HepG2 (cell line): ENCODE results near the gene FOXN3. TPM values are rescaled to one million over a fixed set of nuclear protein-coding genes. Genes with fewer than 3 reads are reported as not detected.

Experiments
- ATAC-seq: fragments of 200-7000 bp; cut with Tn5 transposase; 3 replicates; pipeline ENCODE4 v1.9.1; 2020; ENCODE audit warnings: mild to moderate bottlenecking, moderate library complexity
- BruUV-seq: library from RNA; stranded (reverse); fragments of 400-500 nt; replicated peaks from 2 replicates; lab custom pipeline; 2021; lab: Mats Ljungman, UMichigan
- CTCF ChIA-PET: fragments of 300-600 bp; formaldehyde crosslinking; extraction: SDS; loops from one replicate; lab custom pipeline; 2021; ENCODE audit warnings: low total read pairs, inconsistent platforms, low intra/inter-chr PET ratio; lab: Yijun Ruan, JAX
- POLR2A ChIA-PET: fragments of 350-600 bp; sonication (Branson Sonifier 250); formaldehyde crosslinking; loops from one replicate; lab custom pipeline; 2020; ENCODE audit warnings: antibody characterized with exemption, inconsistent platforms; lab: Yijun Ruan, JAX
- DNase-seq: peaks from one replicate; pipeline ENCODE4 v3.0.0-alpha.2; 2015; ENCODE audit warnings: low spot score
- FAIRE-seq: peaks from 3 replicates; lab custom pipeline; 2011; peaks lifted over from hg19 to GRCh38; lab: Jason Lieb, UNC
- H2AFZ ChIP-seq: one replicate; pipeline ENCODE4 v1.6.1; 2011; ENCODE audit warnings: low read length, inconsistent platforms
- H3K27ac ChIP-seq: fragments of 300-600 bp; 3 replicates; pipeline ENCODE4 v1.8.0; 2011; ENCODE audit warnings: mixed run types, mild to moderate bottlenecking, mixed read lengths, low read length, inconsistent platforms; ENCODE audit not compliant: insufficient read depth; ENCODE audit errors: extremely low read length
- H3K27me3 ChIP-seq, 2 experiments: fragments of 200-600 bp in 1 of 2; 2 replicates in 1 of 2; 3 replicates in 1 of 2; pipeline versions ENCODE4 v1.6.0 to v1.8.0; 2011; ENCODE audit warnings: low read length in 2 of 2, mild to moderate bottlenecking in 2 of 2, moderate library complexity in 2 of 2, inconsistent platforms in 1 of 2; ENCODE audit not compliant: insufficient read depth in 2 of 2, control insufficient read depth in 1 of 2
- H3K36me3 ChIP-seq, 2 experiments: fragments of 200-600 bp in 1 of 2; replicated peaks in 1 of 2; 2 replicates in 1 of 2; 3 replicates in 1 of 2; pipeline versions ENCODE4 v1.5.1 to v1.8.0; 2011; ENCODE audit warnings: low read length in 2 of 2, inconsistent platforms in 1 of 2; ENCODE audit not compliant: insufficient read depth in 2 of 2, control insufficient read depth in 1 of 2
- H3K4me1 ChIP-seq: 2 replicates; pipeline ENCODE4 v1.5.1; 2012; ENCODE audit warnings: low read length, inconsistent platforms; ENCODE audit not compliant: insufficient read depth
- H3K4me2 ChIP-seq: 2 replicates; pipeline ENCODE4 v1.6.0; 2011; ENCODE audit warnings: low read depth, low read length, inconsistent platforms
- H3K4me3 ChIP-seq, 3 experiments: fragments of 200-600 bp in 1 of 3; sonication (generic), shearing (Covaris generic) in 1 of 3; replicated peaks in 1 of 3; 2 replicates each; pipeline ENCODE4 v1.5.1; 2011 to 2016; ENCODE audit warnings: low read length in 3 of 3, inconsistent platforms in 2 of 3, low read depth in 2 of 3, mild to moderate bottlenecking in 2 of 3, control low read depth in 1 of 3, mixed read lengths in 1 of 3; ENCODE audit not compliant: insufficient read depth in 1 of 3
- H3K79me2 ChIP-seq: one replicate; pipeline ENCODE4 v1.6.1; 2011; ENCODE audit warnings: low read length, inconsistent platforms; ENCODE audit not compliant: insufficient read depth
- H3K9ac ChIP-seq: 2 replicates; pipeline ENCODE4 v1.6.0; 2011; ENCODE audit warnings: mild to moderate bottlenecking, low read depth, low read length, inconsistent platforms; ENCODE audit not compliant: insufficient read depth
- H3K9me3 ChIP-seq: 2 replicates; pipeline ENCODE4 v1.5.1; 2012; ENCODE audit warnings: mild to moderate bottlenecking, low read length
- H4K20me1 ChIP-seq: 2 replicates; pipeline ENCODE4 v1.6.0; 2011; ENCODE audit warnings: inconsistent platforms, mild to moderate bottlenecking, low read length, moderate library complexity; ENCODE audit not compliant: insufficient read depth
- ADNP ChIP-seq: sonication (generic); formaldehyde crosslinking; IDR thresholded peaks from 2 replicates; pipeline ENCODE4 v1.4.0; 2020; ENCODE audit warnings: missing genetic modification reagents
- EHMT2 ChIP-seq: fragments of 200-600 bp; sonication (generic); IDR thresholded peaks from 2 replicates; pipeline ENCODE4 v1.7.0; 2017; ENCODE audit warnings: antibody characterized with exemption, low read depth, low read length, borderline replicate concordance
- MAF1 ChIP-seq: sonication (generic); formaldehyde crosslinking; IDR thresholded peaks from 2 replicates; pipeline ENCODE4 v1.5.0; 2020; ENCODE audit warnings: missing genetic modification reagents, borderline replicate concordance
- SRSF1 ChIP-seq: fragments of 200-400 bp; formaldehyde crosslinking; optimal IDR thresholded peaks from 2 replicates; pipeline ENCODE3; 2017; ENCODE audit warnings: mild to moderate bottlenecking, low read depth, low read length, moderate library complexity
- WIZ ChIP-seq: sonication (generic); formaldehyde crosslinking; IDR thresholded peaks from 2 replicates; pipeline ENCODE4 v1.5.1; 2020; ENCODE audit warnings: mild to moderate bottlenecking, missing genetic modification reagents
- ZHX1 ChIP-seq: sonication (generic); formaldehyde crosslinking; IDR thresholded peaks from 2 replicates; pipeline ENCODE4 v1.8.1; 2022; ENCODE audit warnings: low read depth, mild to moderate bottlenecking, missing genetic modification reagents
- ZIK1 ChIP-seq: sonication (generic); formaldehyde crosslinking; IDR thresholded peaks from 2 replicates; pipeline ENCODE4 v1.5.0; 2020; ENCODE audit warnings: mild to moderate bottlenecking, low read depth, missing genetic modification reagents, borderline replicate concordance
- ZNF121 ChIP-seq: sonication (generic); formaldehyde crosslinking; IDR thresholded peaks from 2 replicates; pipeline ENCODE4 v1.5.0; 2020; ENCODE audit warnings: mild to moderate bottlenecking, missing genetic modification reagents
- ZNF446 ChIP-seq: sonication (generic); formaldehyde crosslinking; IDR thresholded peaks from 2 replicates; pipeline ENCODE4 v1.5.0; 2020; ENCODE audit warnings: mild to moderate bottlenecking, missing genetic modification reagents
- ZNF605 ChIP-seq: sonication (generic); formaldehyde crosslinking; IDR thresholded peaks from 2 replicates; pipeline ENCODE4 v1.8.0; 2022; ENCODE audit warnings: mild to moderate bottlenecking, missing genetic modification reagents
- ZNF720 ChIP-seq: sonication (generic); formaldehyde crosslinking; IDR thresholded peaks from 2 replicates; pipeline ENCODE4 v1.4.0; 2020; ENCODE audit warnings: missing genetic modification reagents
- ZNF775 ChIP-seq: sonication (generic); formaldehyde crosslinking; IDR thresholded peaks from 2 replicates; pipeline ENCODE4 v1.4.0; 2020; ENCODE audit warnings: missing genetic modification reagents, mild to moderate bottlenecking, moderate library complexity, borderline replicate concordance
- ZSCAN20 ChIP-seq: sonication (generic); formaldehyde crosslinking; IDR thresholded peaks from 2 replicates; pipeline ENCODE4 v1.4.0; 2020; ENCODE audit warnings: missing genetic modification reagents, mild to moderate bottlenecking, borderline replicate concordance
- WGBS: methylation state at CpG from one replicate; pipeline ENCODE4 v1.1.6; 2017; ENCODE audit warnings: low lambda C conversion rate; 5-methylcytosine and 5-hydroxymethylcytosine counted together
- in situ Hi-C: cut with HindIII; loops from 2 replicates; pipeline ENCODE4 v1.10.0; 2017; ENCODE audit warnings: low pct_unique_long_range_greater_than_20kb; ENCODE audit not compliant: extremely low pct_ligation_motif_present
- intact Hi-C: fragments of 100-400 bp; cut with micrococcal nuclease; formaldehyde crosslinking; loops from one replicate; pipeline ENCODE4 v1.10.0; 2022; ENCODE audit not compliant: unreplicated experiment
- polyA plus RNA-seq, 8 experiments: library from polyadenylated mRNA; depleted of rRNA in 3 of 8; stranded (reverse) in 7 of 8; unstranded in 1 of 8; fragments of >200 nt; fragmentation: Illumina TruSeq in 4 of 8; extraction: Trizol in 4 of 8; gene quantifications; 2 replicates each; pipeline versions ENCODE4 v1.2.1 to v1.2.3, GENCODE V29; 2011 to 2016; ENCODE audit warnings: low read depth in 4 of 8, missing spikeins in 1 of 8, mixed read lengths in 1 of 8; ENCODE audit not compliant: insufficient read depth in 1 of 8
- total RNA-seq, 5 experiments: library from RNA; depleted of rRNA; stranded (reverse); fragments of >200 nt; fragmentation: Illumina TruSeq; extraction: Trizol; gene quantifications; 2 replicates each; pipeline ENCODE4 v1.2.3, GENCODE V29; 2016; ENCODE audit warnings: low read depth in 1 of 5
- TF ChIP-seq, protein P1 (sequence below): sonication (generic); formaldehyde crosslinking; IDR thresholded peaks from 2 replicates; pipeline ENCODE4 v1.4.0; 2020; ENCODE audit warnings: missing genetic modification reagents, borderline replicate concordance
- TF ChIP-seq, protein P2 (sequence below): IDR thresholded peaks from 2 replicates; pipeline ENCODE4 v1.6.1; 2016; ENCODE audit warnings: low read depth, borderline replicate concordance
- TF ChIP-seq, protein P3 (sequence below): sonication (generic); formaldehyde crosslinking; IDR thresholded peaks from 2 replicates; pipeline ENCODE4 v1.5.0; 2020; ENCODE audit warnings: mild to moderate bottlenecking, missing genetic modification reagents, borderline replicate concordance

The FOXN3 gene
- total and polyA plus RNA-seq, 2 of the 13 experiments (the other 11 are each of a cell fraction or from before 2014, with no cell fraction given): 32.4 to 70.2 TPM

DNA sequence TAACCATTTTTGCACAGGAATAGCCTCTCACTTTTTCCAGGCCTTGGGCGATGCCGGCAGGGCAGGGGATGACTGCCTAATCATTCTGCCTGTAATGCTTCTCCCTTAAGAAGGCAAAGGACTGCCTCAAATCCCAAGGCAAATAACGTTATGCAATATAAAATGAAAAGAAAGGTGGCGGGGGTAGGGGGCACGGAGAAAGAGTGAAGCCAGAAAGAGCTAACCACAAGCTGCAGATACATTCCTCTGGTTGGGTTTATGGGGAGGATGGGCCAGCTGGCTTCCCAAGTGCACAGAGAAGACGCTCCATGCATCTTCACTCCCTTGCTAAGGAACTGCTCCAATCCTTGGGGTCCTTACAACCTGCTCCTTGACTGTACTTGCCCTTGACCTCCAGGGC, 229.5 kb downstream of the FOXN3 start:
- intact Hi-C loops: no loop called here
- no peak for TF ChIP-seq ZNF720 (CRISPR knock-in tag)
- TF ChIP-seq SRSF1: no peak
- no peak for TF ChIP-seq ZHX1 (CRISPR knock-in tag)
- TF ChIP-seq ADNP (CRISPR knock-in tag): no peak
- TF ChIP-seq ZNF121 (CRISPR knock-in tag): no peak
- TF ChIP-seq ZNF605 (CRISPR knock-in tag): no peak
- TF ChIP-seq ZSCAN20 (CRISPR knock-in tag): no peak
- TF ChIP-seq ZNF446: no peak
- TF ChIP-seq ZNF775: no peak
- TF ChIP-seq MAF1 (CRISPR knock-in tag): no peak
- TF ChIP-seq, protein P1, sequence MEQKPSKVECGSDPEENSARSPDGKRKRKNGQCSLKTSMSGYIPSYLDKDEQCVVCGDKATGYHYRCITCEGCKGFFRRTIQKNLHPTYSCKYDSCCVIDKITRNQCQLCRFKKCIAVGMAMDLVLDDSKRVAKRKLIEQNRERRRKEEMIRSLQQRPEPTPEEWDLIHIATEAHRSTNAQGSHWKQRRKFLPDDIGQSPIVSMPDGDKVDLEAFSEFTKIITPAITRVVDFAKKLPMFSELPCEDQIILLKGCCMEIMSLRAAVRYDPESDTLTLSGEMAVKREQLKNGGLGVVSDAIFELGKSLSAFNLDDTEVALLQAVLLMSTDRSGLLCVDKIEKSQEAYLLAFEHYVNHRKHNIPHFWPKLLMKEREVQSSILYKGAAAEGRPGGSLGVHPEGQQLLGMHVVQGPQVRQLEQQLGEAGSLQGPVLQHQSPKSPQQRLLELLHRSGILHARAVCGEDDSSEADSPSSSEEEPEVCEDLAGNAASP (CRISPR knock-in tag): no peak
- no peak for TF ChIP-seq WIZ (CRISPR knock-in tag)
- TF ChIP-seq, protein P2, sequence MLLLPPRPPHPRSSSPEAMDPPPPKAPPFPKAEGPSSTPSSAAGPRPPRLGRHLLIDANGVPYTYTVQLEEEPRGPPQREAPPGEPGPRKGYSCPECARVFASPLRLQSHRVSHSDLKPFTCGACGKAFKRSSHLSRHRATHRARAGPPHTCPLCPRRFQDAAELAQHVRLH (CRISPR knock-in tag): no peak
- TF ChIP-seq EHMT2: no peak
- TF ChIP-seq, protein P3, sequence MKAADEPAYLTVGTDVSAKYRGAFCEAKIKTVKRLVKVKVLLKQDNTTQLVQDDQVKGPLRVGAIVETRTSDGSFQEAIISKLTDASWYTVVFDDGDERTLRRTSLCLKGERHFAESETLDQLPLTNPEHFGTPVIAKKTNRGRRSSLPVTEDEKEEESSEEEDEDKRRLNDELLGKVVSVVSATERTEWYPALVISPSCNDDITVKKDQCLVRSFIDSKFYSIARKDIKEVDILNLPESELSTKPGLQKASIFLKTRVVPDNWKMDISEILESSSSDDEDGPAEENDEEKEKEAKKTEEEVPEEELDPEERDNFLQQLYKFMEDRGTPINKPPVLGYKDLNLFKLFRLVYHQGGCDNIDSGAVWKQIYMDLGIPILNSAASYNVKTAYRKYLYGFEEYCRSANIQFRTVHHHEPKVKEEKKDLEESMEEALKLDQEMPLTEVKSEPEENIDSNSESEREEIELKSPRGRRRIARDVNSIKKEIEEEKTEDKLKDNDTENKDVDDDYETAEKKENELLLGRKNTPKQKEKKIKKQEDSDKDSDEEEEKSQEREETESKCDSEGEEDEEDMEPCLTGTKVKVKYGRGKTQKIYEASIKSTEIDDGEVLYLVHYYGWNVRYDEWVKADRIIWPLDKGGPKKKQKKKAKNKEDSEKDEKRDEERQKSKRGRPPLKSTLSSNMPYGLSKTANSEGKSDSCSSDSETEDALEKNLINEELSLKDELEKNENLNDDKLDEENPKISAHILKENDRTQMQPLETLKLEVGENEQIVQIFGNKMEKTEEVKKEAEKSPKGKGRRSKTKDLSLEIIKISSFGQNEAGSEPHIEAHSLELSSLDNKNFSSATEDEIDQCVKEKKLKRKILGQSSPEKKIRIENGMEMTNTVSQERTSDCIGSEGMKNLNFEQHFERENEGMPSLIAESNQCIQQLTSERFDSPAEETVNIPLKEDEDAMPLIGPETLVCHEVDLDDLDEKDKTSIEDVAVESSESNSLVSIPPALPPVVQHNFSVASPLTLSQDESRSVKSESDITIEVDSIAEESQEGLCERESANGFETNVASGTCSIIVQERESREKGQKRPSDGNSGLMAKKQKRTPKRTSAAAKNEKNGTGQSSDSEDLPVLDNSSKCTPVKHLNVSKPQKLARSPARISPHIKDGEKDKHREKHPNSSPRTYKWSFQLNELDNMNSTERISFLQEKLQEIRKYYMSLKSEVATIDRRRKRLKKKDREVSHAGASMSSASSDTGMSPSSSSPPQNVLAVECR (CRISPR knock-in tag): no peak
- no peak for TF ChIP-seq ZIK1 (CRISPR knock-in tag)

More for the DNA sequence above, 229.5 kb downstream of the FOXN3 start:
- Histone ChIP-seq H3K79me2 (peaks cover 4% of the 10 kb centered on the region), H3K36me3 (peaks cover 36 to 76% of the 10 kb centered on the region in 2 experiments), H3K9ac (no peak overlapping the region), H3K9me3 (no peaks in the 10 kb centered on the region), H3K27me3 (no peaks in the 10 kb centered on the region), H4K20me1 (peaks cover 7% of the 10 kb centered on the region; the same call in 1 of the 2 replicates), H3K4me3 (no peak overlapping the region), H3K4me2 (no peak overlapping the region), H2AFZ (no peak overlapping the region), H3K27ac (no peak overlapping the region), H3K4me1 (peaks cover 20% of the 10 kb centered on the region)
- ChIA-PET CTCF (no interaction called here), POLR2A (no interaction called here)
- in situ Hi-C loops: no loop called here
- WGBS: 94% methylated on average over 6 of the region's 6 CpGs
- no TSS peak for BruUV-seq
- ATAC-seq (no peak), DNase-seq (no peak), FAIRE-seq (no peak)
